Hepatocyte (in vitro differentiated cells): Measurements from ENCODE around the gene SIAH3.

ENCODE experiments used
- EZH2 ChIP-seq: fragments of 200-600 bp; sonication (generic); IDR thresholded peaks from 2 replicates; pipeline ENCODE4 v1.6.1; 2016; ENCODE audit warnings: antibody characterized with exemption, mild to moderate bottlenecking, borderline replicate concordance
- EZH2phosphoT487 ChIP-seq: fragments of 200-600 bp; sonication (generic); IDR thresholded peaks from one replicate; pipeline ENCODE4 v1.6.1; 2018; ENCODE audit warnings: antibody characterized with exemption, mild to moderate bottlenecking, low read depth, moderate library complexity; ENCODE audit not compliant: unreplicated experiment, severe bottlenecking
- TF ChIP-seq, protein P1 (sequence below): fragments of 200-600 bp; sonication (generic); IDR thresholded peaks from 2 replicates; pipeline ENCODE4 v1.5.1; 2016; ENCODE audit warnings: antibody characterized with exemption, mild to moderate bottlenecking; ENCODE audit not compliant: poor library complexity

DNA sequence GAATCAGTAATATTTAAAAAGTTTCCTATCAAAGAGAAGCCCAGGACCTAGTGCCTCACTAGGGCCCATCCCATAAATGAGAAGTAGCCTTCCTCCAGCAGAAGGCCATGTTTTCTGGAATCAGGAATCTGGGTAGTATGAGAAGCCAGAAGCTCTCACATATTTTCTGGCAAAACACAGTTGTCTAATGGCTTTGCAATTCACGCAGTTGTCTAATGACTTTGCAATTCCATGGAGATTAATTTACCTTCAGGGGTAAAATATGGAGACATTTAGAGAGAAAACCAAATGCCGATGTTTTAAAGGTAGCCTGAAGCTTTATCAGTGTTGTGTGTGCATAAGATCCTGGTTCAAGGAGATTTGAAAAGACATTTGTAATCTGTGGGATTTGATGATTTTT lies 29.8 kb upstream of the SIAH3 start:
- TF ChIP-seq, protein P1, sequence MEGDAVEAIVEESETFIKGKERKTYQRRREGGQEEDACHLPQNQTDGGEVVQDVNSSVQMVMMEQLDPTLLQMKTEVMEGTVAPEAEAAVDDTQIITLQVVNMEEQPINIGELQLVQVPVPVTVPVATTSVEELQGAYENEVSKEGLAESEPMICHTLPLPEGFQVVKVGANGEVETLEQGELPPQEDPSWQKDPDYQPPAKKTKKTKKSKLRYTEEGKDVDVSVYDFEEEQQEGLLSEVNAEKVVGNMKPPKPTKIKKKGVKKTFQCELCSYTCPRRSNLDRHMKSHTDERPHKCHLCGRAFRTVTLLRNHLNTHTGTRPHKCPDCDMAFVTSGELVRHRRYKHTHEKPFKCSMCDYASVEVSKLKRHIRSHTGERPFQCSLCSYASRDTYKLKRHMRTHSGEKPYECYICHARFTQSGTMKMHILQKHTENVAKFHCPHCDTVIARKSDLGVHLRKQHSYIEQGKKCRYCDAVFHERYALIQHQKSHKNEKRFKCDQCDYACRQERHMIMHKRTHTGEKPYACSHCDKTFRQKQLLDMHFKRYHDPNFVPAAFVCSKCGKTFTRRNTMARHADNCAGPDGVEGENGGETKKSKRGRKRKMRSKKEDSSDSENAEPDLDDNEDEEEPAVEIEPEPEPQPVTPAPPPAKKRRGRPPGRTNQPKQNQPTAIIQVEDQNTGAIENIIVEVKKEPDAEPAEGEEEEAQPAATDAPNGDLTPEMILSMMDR = no peak
- TF ChIP-seq EZH2phosphoT487 (no peak), EZH2 (no peak)
